ENCODE data around the gene GGTLC1.
"Not testable (repeated sequence)": the region's sequence is repeated elsewhere in the genome, so short reads cannot be mapped to it uniquely, and the experiment has no call there.

DNA sequence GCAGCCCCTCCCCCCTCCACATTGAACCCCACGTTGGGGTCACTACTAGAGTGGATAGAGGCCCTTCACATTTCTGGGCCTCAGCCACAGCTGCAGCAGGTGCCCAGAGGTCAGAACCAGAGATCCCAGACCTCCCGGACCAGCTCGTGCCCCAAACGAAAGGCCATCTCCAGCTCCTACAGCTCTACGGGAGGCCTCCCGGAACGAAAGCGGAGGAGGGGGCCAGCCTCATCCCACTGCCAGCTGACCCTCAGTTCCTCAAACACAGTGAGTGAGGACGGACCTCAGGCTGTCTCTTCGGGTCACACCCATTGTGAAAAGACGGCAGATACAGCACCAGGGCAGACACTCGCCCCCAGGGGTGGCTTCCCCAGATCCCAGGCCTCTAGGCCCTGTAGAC lies 1.7 kb upstream of the GGTLC1 start:
- TF ChIP-seq, protein P1, sequence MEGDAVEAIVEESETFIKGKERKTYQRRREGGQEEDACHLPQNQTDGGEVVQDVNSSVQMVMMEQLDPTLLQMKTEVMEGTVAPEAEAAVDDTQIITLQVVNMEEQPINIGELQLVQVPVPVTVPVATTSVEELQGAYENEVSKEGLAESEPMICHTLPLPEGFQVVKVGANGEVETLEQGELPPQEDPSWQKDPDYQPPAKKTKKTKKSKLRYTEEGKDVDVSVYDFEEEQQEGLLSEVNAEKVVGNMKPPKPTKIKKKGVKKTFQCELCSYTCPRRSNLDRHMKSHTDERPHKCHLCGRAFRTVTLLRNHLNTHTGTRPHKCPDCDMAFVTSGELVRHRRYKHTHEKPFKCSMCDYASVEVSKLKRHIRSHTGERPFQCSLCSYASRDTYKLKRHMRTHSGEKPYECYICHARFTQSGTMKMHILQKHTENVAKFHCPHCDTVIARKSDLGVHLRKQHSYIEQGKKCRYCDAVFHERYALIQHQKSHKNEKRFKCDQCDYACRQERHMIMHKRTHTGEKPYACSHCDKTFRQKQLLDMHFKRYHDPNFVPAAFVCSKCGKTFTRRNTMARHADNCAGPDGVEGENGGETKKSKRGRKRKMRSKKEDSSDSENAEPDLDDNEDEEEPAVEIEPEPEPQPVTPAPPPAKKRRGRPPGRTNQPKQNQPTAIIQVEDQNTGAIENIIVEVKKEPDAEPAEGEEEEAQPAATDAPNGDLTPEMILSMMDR (conservative IDR thresholded peaks at IDR 0.05; ENCODE audit: low read length), result not testable (repeated sequence)
- TF ChIP-seq EZH2phosphoT487 (IDR thresholded peaks at IDR 0.05; ENCODE audit: borderline replicate concordance), result not testable (repeated sequence)

Data from Loucy (cell line).